A673 (cell line): ENCODE data around the gene PLTP. TPM values are rescaled to one million over a fixed set of nuclear protein-coding genes. Genes with fewer than 3 reads are reported as not detected.

Source experiments
- BruUV-seq: library from RNA; stranded (reverse); fragments of 400-500 nt; replicated peaks from 2 replicates; lab custom pipeline; 2021; lab: Mats Ljungman, UMichigan
- CTCF ChIA-PET: fragments of 300-600 bp; sonication (Branson Sonifier 250); formaldehyde crosslinking; loops from one replicate; lab custom pipeline; 2022; ENCODE audit warnings: antibody characterized with exemption; lab: Charles Lee
- POLR2A ChIA-PET: fragments of 300-600 bp; sonication (Branson Sonifier 250); formaldehyde crosslinking; loops from one replicate; lab custom pipeline; 2022; ENCODE audit warnings: antibody characterized with exemption; ENCODE audit not compliant: low non-redundant PET; lab: Charles Lee
- DNase-seq: peaks from one replicate; pipeline ENCODE4 v3.0.0-alpha.2; 2015; ENCODE audit warnings: low spot score
- H3K27ac ChIP-seq: fragments of 200-600 bp; sonication (generic); 2 replicates; pipeline ENCODE4 v1.5.1; 2016; ENCODE audit warnings: mixed run types, low read depth, mild to moderate bottlenecking, mixed read lengths, antibody characterized with exemption, low read length; ENCODE audit not compliant: poor library complexity, severe bottlenecking
- H3K27me3 ChIP-seq: fragments of 200-600 bp; sonication (generic); replicated peaks from 2 replicates; pipeline ENCODE4 v1.6.1; 2017; ENCODE audit warnings: mixed run types, low read depth, mild to moderate bottlenecking, mixed read lengths, antibody characterized with exemption, low read length; ENCODE audit not compliant: insufficient read depth, poor library complexity
- H3K36me3 ChIP-seq: fragments of 200-600 bp; sonication (generic); 2 replicates; pipeline ENCODE4 v1.6.1; 2016; ENCODE audit warnings: mixed run types, mild to moderate bottlenecking, mixed read lengths, antibody characterized with exemption, low read length; ENCODE audit not compliant: insufficient read depth, poor library complexity, severe bottlenecking
- H3K4me1 ChIP-seq: fragments of 200-600 bp; sonication (generic); 2 replicates; pipeline ENCODE4 v1.6.1; 2017; ENCODE audit warnings: mixed run types, mild to moderate bottlenecking, mixed read lengths, antibody characterized with exemption, low read length; ENCODE audit not compliant: insufficient read depth, poor library complexity, severe bottlenecking
- H3K4me3 ChIP-seq: fragments of 200-600 bp; sonication (generic); 2 replicates; pipeline ENCODE4 v1.5.1; 2016; ENCODE audit warnings: low read depth, mixed run types, mild to moderate bottlenecking, mixed read lengths, low read length; ENCODE audit not compliant: poor library complexity, severe bottlenecking
- H3K9me3 ChIP-seq: fragments of 200-600 bp; sonication (generic); 2 replicates; pipeline ENCODE4 v1.6.1; 2016; ENCODE audit warnings: mixed run types, low read depth, mild to moderate bottlenecking, mixed read lengths, antibody characterized with exemption, low read length; ENCODE audit not compliant: poor library complexity, severe bottlenecking
- EZH2 ChIP-seq: fragments of 200-600 bp; sonication (generic); IDR thresholded peaks from 2 replicates; pipeline ENCODE4 v1.6.1; 2017; ENCODE audit warnings: borderline replicate concordance, low read depth, mild to moderate bottlenecking, mixed read lengths, antibody characterized with exemption, low read length; ENCODE audit not compliant: poor library complexity, severe bottlenecking
- intact Hi-C: fragments of 100-400 bp; cut with micrococcal nuclease; formaldehyde crosslinking; loops from one replicate; pipeline ENCODE4 v1.10.0; 2022; ENCODE audit not compliant: unreplicated experiment
- total RNA-seq: library from RNA; stranded (reverse); gene quantifications from 2 replicates; pipeline ENCODE4 v1.2.3, GENCODE V29; 2021
- TF ChIP-seq, protein P1 (sequence below): fragments of 300-800, 200-600 bp; sonication (generic); conservative IDR thresholded peaks from 2 replicates; pipeline ENCODE4 v1.5.1; 2017; ENCODE audit warnings: low read depth, mild to moderate bottlenecking, antibody characterized with exemption, low read length, moderate library complexity, mixed read lengths

PLTP gene
- total RNA-seq, 1 experiment from 2014 or later = 58.3 TPM

DNA sequence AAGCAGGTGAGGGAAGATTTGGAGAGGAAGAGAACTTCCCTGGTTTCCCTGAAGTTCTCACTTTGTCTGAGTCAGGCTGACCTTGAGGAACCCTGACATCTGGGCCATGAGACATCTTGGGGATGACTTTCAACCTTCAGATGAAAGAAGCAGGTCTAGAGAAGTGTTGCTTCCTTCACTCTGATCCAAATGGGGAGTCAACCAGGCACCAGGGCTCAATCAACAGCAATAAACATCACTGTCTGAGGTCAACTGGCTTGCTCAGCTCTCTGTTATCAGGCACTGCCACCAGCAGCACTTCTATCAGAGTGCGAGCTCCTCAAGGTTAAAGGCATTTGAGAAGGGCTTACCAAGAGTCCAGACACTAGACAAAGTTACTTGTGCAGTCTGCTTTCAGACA, 61.0 kb downstream of the PLTP start:
- peaks cover under 1% of the 10 kb centered on the region for H3K4me1 ChIP-seq
- peaks cover 6% of the 10 kb centered on the region for H3K36me3 ChIP-seq
- ChIA-PET POLR2A (no interaction called here), CTCF (no interaction called here)
- DNase-seq = no peak
- H3K9me3 ChIP-seq = no peaks in the 10 kb centered on the region
- H3K27ac ChIP-seq = no peak overlapping the region
- BruUV-seq = no TSS peak
- intact Hi-C loops = no loop called here
- no peak for TF ChIP-seq EZH2
- TF ChIP-seq, protein P1, sequence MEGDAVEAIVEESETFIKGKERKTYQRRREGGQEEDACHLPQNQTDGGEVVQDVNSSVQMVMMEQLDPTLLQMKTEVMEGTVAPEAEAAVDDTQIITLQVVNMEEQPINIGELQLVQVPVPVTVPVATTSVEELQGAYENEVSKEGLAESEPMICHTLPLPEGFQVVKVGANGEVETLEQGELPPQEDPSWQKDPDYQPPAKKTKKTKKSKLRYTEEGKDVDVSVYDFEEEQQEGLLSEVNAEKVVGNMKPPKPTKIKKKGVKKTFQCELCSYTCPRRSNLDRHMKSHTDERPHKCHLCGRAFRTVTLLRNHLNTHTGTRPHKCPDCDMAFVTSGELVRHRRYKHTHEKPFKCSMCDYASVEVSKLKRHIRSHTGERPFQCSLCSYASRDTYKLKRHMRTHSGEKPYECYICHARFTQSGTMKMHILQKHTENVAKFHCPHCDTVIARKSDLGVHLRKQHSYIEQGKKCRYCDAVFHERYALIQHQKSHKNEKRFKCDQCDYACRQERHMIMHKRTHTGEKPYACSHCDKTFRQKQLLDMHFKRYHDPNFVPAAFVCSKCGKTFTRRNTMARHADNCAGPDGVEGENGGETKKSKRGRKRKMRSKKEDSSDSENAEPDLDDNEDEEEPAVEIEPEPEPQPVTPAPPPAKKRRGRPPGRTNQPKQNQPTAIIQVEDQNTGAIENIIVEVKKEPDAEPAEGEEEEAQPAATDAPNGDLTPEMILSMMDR = no peak
- H3K4me3 ChIP-seq = no peak overlapping the region
- H3K27me3 ChIP-seq = no peaks in the 10 kb centered on the region

DNA sequence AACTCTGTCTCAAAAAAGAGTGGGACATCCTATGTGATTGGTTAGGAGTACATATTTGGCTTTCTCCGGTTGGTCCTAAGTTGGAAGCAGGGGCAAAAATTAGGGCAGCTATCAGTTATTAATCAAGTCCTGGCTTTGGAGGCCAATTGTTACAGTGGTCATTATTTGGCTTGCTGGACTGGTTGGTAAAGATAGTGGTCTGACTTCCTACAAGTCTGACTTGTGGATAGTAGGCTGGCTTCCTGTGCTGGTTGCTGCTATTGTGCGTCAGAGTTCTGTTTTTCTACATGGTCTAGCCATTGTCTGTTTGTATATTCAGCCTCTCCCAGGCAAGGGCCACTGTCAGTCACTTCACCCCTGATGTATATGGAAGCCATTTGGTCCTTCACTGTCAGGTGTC, 61.7 kb downstream of the PLTP start:
- no peak for DNase-seq
- Histone ChIP-seq H3K27me3 (no peaks in the 10 kb centered on the region), H3K27ac (no peak overlapping the region), H3K9me3 (no peaks in the 10 kb centered on the region), H3K4me1 (no peaks in the 10 kb centered on the region), H3K36me3 (peaks cover 6% of the 10 kb centered on the region), H3K4me3 (no peak overlapping the region)
- ChIA-PET POLR2A (no interaction called here), CTCF (no interaction called here)
- intact Hi-C loops = no loop called here
- TF ChIP-seq, protein P1 = no peak
- no peak for TF ChIP-seq EZH2
- BruUV-seq = no TSS peak

- Histone ChIP-seq H3K9me3 (no peaks in the 10 kb centered on the region), H3K27ac (no peak overlapping the region), H3K27me3 (no peaks in the 10 kb centered on the region), H3K4me3 (no peak overlapping the region), H3K36me3 (peaks cover 7% of the 10 kb centered on the region), H3K4me1 (no peaks in the 10 kb centered on the region)
- intact Hi-C loops = no loop called here
- ChIA-PET CTCF (no interaction called here), POLR2A (interaction anchor here (0.6 to 0.7 kb wide), 2 partner anchors 9 to 234 kb away, joined by 3 to 5 read pairs; no protein-coding TSS in a partner anchor)
- no TSS peak for BruUV-seq
- DNase-seq = no peak
- no peak for TF ChIP-seq EZH2
- TF ChIP-seq, protein P1 = no peak
Observed at GRCh38 chr20:45848969-45849582, 62.9 kb downstream of the PLTP start.

Other genes with a start within 250 kb of the PLTP start
- gene WFDC11, start 241.9 kb downstream of the PLTP start, total RNA-seq = not detected in 2 replicates
- gene WFDC13, start 210.1 kb downstream of the PLTP start, total RNA-seq = not detected in 2 replicates
- gene WFDC10B, start 207.1 kb downstream of the PLTP start, total RNA-seq = not detected in 2 replicates
- not detected in 2 replicates for gene SPINT4, start 189.8 kb downstream of the PLTP start, total RNA-seq
- 0.63 TPM in 1 of 2 replicates, not detected in the other for gene WFDC3, start 120.3 kb downstream of the PLTP start, total RNA-seq
- 44.6 and 45.9 TPM in 2 replicates for gene DNTTIP1, start 120.2 kb downstream of the PLTP start, total RNA-seq
- 241 and 249 TPM in 2 replicates for gene UBE2C, start 99.5 kb downstream of the PLTP start, total RNA-seq
- gene TNNC2, start 84.8 kb downstream of the PLTP start, total RNA-seq = not detected in 2 replicates
- 3.1 and 7.3 TPM in 2 replicates for gene SNX21, start 78.4 kb downstream of the PLTP start, total RNA-seq
- gene ACOT8, start 54.8 kb downstream of the PLTP start, total RNA-seq = 16.9 and 19.8 TPM in 2 replicates
- gene ZSWIM3, start 54.5 kb downstream of the PLTP start, total RNA-seq = 2.6 TPM in 2 replicates
- gene ZSWIM1, start 30.9 kb downstream of the PLTP start, total RNA-seq = 13.2 and 14.3 TPM in 2 replicates
- gene SPATA25, start 24.5 kb downstream of the PLTP start, total RNA-seq = 1.9 and 2.0 TPM in 2 replicates
- gene NEURL2, start 20.9 kb downstream of the PLTP start, total RNA-seq = 3.2 and 3.3 TPM in 2 replicates
- gene CTSA, start 20.8 kb downstream of the PLTP start, total RNA-seq = 76.7 and 83.5 TPM in 2 replicates
- 47.5 and 55.8 TPM in 2 replicates for gene PCIF1, start 22.5 kb upstream of the PLTP start, total RNA-seq
- 31.9 and 32.9 TPM in 2 replicates for gene ZNF335, start 60.0 kb upstream of the PLTP start, total RNA-seq
- gene MMP9, start 96.8 kb upstream of the PLTP start, total RNA-seq = 2.4 and 2.8 TPM in 2 replicates
- 20.0 and 20.9 TPM in 2 replicates for gene SLC12A5, start 117.1 kb upstream of the PLTP start, total RNA-seq
- gene NCOA5, start 177.8 kb upstream of the PLTP start, total RNA-seq = 44.1 and 55.4 TPM in 2 replicates
- 16.3 and 18.7 TPM in 2 replicates for gene CD40, start 206.2 kb upstream of the PLTP start, total RNA-seq